Measurements from ENCODE around the gene FERMT3. TPM values are rescaled to one million over a fixed set of nuclear protein-coding genes. Genes with fewer than 3 reads are reported as not detected.

FERMT3 gene
- total RNA-seq, 6 donors from 2014 or later: 33.2 to 119 (median 89.3) TPM

DNA sequence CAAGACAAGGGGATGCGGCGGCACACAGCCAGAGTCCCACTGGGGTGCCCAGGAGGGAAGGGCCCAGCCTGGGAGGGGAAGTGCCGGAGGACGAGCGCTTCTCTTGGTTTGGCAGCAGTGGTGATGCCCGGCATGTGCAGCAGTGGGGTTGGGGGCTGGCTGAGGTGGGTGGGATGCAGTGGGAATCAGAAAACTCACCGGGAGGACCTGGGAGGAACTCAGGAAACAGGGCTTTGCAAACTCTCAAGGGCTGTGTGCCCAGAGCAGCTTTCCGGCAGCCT is 3.0 kb downstream of the FERMT3 start:
- no peaks in the 10 kb centered on the region for H3K27me3 ChIP-seq
- no peaks in the 10 kb centered on the region for H3K9me3 ChIP-seq
- peaks cover 0 to 27% (median 18%) of the 10 kb centered on the region in 4 donors for H3K36me3 ChIP-seq
- ATAC-seq (ENCODE audit: low FRiP score in 2 of 2): no peak
- DNase-seq: no peak
- peak overlapping the region in 1 of 4 donors; percentile 86 for H3K27ac ChIP-seq
- H3K4me1 ChIP-seq: peaks cover 20 to 41% (median 32%) of the 10 kb centered on the region in 4 donors
- H3K4me3 ChIP-seq: no peak overlapping the region
- TF ChIP-seq POLR2AphosphoS5 (IDR thresholded peaks at IDR 0.05): no peak
- TF ChIP-seq EP300 (IDR thresholded peaks at IDR 0.05): no peak
- TF ChIP-seq POLR2A (IDR thresholded peaks at IDR 0.05): no peak
- TF ChIP-seq CTCF (IDR thresholded peaks at IDR 0.05): no peak
- 88 to 91% methylated on average over 7 to 8 of the region's 8 CpGs for WGBS, 2 donors

- no peak for ATAC-seq (ENCODE audit: low FRiP score in 2 of 2)
- peaks cover 14 to 31% (median 24%) of the 10 kb centered on the region in 4 donors for H3K4me1 ChIP-seq
- peak in 1 of 2 donors; percentile 71 for DNase-seq
- 91 to 94% methylated on average over 19 to 24 of the region's 24 CpGs for WGBS, 2 donors
- no peak overlapping the region for H3K27ac ChIP-seq
- peaks cover 0 to 29% (median 18%) of the 10 kb centered on the region in 4 donors for H3K36me3 ChIP-seq
- no peaks in the 10 kb centered on the region for H3K27me3 ChIP-seq
- H3K9me3 ChIP-seq: no peaks in the 10 kb centered on the region
- no peak overlapping the region for H3K4me3 ChIP-seq
- TF ChIP-seq CTCF (IDR thresholded peaks at IDR 0.05) (no peak), POLR2A (IDR thresholded peaks at IDR 0.05) (no peak), POLR2AphosphoS5 (IDR thresholded peaks at IDR 0.05) (no peak), EP300 (IDR thresholded peaks at IDR 0.05) (no peak)
These were observed 3.9 kb downstream of the FERMT3 start for GRCh38 chr11:64210301-64211020.

- H3K4me1 ChIP-seq: peaks cover 8 to 25% (median 15%) of the 10 kb centered on the region in 4 donors
- TF ChIP-seq POLR2A (IDR thresholded peaks at IDR 0.05): no peak
- no peak for TF ChIP-seq EP300 (IDR thresholded peaks at IDR 0.05)
- no peak for TF ChIP-seq CTCF (IDR thresholded peaks at IDR 0.05)
- no peak for TF ChIP-seq POLR2AphosphoS5 (IDR thresholded peaks at IDR 0.05)
- peak in 1 of 2 donors; percentile 73 for DNase-seq
- H3K9me3 ChIP-seq: no peaks in the 10 kb centered on the region
- H3K27ac ChIP-seq: no peak overlapping the region
- H3K27me3 ChIP-seq: no peaks in the 10 kb centered on the region
- 91 to 92% methylated on average over 28 to 30 of the region's 30 CpGs for WGBS, 2 donors
- H3K4me3 ChIP-seq: no peak overlapping the region
- peaks cover 0 to 33% (median 17%) of the 10 kb centered on the region in 4 donors for H3K36me3 ChIP-seq
- no peak for ATAC-seq (ENCODE audit: low FRiP score in 2 of 2)
These were observed 4.8 kb downstream of the FERMT3 start for GRCh38 chr11:64211181-64211872.

DNA sequence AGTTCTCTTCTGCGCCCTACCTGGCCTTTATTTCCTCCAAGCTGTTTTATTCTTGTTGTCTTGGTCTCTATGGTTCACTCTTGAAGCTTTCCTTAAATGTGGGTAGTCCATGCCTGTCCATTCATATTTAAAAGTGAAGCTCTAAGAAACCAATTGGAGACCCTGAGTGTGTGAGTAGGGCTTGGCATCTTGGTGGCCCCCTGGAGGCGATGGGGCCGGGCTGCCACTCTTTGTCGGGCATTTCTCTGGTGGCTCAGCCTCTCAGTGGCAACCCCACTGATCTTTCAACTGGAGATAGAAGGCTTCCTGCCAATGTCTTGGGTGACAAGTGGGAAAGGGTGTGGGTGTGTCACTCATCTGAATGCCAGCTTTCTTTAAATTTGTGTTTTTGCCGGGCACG is 10.4 kb downstream of the FERMT3 start:
- Histone ChIP-seq H3K9me3 (no peaks in the 10 kb centered on the region), H3K27ac (no peak overlapping the region), H3K27me3 (no peaks in the 10 kb centered on the region), H3K36me3 (peaks cover 4 to 51% (median 27%) of the 10 kb centered on the region in 4 donors), H3K4me1 (no peaks in the 10 kb centered on the region), H3K4me3 (no peak overlapping the region)
- no peak for DNase-seq
- TF ChIP-seq POLR2AphosphoS5 (IDR thresholded peaks at IDR 0.05): no peak
- no peak for TF ChIP-seq POLR2A (IDR thresholded peaks at IDR 0.05)
- no peak for TF ChIP-seq CTCF (IDR thresholded peaks at IDR 0.05)
- TF ChIP-seq EP300 (IDR thresholded peaks at IDR 0.05): no peak
- WGBS, 2 donors: 80 to 87% methylated on average over 6 of the region's 6 CpGs
- ATAC-seq (ENCODE audit: low FRiP score in 2 of 2): no peak
